ENCODE data around the gene LMCD1.

The LMCD1 gene

GRCh38 chr3:8484409-8485140 is 17.0 kb upstream of the LMCD1 start:
- DNase-seq (ENCODE audit: low spot score), result no peak

DNA sequence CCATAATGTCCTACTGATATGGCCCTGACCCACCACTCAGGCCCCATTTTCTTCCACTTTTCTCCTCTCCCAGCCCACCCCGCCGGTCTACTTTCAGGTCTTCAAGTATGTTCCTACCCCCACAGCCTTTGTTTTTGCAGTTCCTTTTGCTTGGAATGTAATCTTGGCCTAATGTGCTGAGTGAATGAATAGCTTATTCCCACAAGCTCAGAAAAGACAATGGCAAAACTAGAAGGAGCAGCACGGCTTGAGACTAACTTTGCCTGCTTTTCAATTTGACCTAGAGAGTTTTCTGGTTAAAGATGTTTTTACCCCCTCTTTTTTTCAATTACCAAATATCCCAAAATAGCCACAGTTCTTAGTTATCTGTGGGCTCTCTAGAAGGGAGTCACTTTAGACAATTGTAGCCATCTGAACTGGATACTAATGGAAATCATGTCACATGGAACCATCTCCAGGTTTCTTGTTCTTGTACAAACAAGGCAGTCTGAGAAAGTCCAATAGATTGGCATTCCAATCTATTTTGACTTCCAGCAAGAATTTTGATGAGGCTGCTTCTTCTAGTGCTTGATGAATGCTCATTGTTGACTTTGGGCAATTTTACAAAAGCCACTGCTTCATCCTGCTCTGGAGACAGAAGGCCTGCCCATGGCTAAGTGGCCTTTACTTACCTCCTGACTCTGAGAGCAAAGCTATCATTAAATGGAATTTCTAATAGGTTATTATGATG is 16.3 kb upstream of the LMCD1 start:
- DNase-seq (ENCODE audit: low spot score), result no peak

GRCh38 chr3:8485943-8486342 is 15.7 kb upstream of the LMCD1 start:
- no peak for DNase-seq (ENCODE audit: low spot score)

DNA sequence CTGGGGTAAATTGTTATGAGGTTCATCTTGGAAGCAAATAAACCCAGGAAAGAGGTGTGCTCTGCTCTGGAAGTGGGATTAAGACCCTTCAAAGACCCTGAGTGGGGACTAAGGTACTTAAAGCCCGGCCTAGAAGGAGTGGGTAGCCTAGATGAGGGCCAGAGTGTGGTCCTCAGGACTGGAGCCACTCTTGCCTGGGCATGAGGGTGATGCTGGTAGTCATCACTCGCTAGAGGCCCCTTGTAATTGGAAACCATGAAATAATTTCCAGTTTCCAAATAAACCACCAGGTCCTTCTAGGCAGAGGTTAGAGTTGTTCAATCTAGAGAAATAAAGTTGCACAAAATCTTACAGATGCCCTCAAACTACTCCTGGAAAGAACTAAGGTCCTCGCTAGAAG is 15.2 kb upstream of the LMCD1 start:
- no peak for DNase-seq (ENCODE audit: low spot score)

DNA sequence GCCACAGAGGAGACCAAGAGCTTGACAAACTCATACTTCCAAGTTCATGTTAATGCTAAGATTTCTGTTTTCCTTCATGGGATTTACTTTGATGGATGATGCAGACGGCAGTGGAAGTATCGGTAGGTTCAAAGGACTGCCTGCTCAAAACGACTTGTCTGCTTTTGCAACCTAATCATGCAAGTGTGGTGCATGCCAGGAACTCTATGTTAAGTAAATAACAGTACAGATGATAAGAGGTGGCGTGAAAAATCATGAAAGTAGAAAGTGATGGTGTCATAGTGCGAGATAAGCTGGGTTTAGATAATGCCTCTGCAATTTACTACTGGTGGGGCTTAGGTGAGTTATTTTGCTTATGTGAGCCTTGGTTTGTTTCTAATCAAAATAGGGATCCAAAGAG is 14.7 kb upstream of the LMCD1 start:
- peak; percentile 76 for DNase-seq (ENCODE audit: low spot score)

GRCh38 chr3:8488411-8488810 is 13.2 kb upstream of the LMCD1 start:
- DNase-seq (ENCODE audit: low spot score), result no peak

GRCh38 chr3:8488877-8489276 is 12.7 kb upstream of the LMCD1 start:
- no peak for DNase-seq (ENCODE audit: low spot score)

DNA sequence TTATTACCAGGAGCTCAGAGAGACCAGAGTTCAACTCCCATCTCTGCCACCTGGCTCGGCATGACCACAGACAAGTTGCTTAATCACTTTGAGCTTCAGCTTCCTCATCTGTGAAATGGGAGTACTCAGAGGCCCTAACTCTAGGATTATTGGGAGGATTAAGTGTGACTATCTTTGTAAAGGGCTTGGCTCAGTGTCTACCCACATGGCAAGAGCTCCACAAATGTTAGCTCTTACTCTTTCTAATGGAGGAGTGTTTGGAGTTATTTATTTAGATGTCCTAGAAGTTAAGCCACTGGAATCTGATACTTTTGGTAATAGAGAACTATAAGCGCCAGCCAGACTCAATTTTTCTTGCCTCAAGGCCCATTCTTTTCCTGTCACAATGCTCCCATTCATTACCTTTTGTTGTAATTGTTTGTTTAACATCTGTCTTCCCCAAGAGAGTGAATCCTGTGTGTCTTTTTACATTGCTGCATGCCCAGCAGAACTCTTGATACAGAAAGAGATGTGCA is 12.3 kb upstream of the LMCD1 start:
- no peak for DNase-seq (ENCODE audit: low spot score)

DNA sequence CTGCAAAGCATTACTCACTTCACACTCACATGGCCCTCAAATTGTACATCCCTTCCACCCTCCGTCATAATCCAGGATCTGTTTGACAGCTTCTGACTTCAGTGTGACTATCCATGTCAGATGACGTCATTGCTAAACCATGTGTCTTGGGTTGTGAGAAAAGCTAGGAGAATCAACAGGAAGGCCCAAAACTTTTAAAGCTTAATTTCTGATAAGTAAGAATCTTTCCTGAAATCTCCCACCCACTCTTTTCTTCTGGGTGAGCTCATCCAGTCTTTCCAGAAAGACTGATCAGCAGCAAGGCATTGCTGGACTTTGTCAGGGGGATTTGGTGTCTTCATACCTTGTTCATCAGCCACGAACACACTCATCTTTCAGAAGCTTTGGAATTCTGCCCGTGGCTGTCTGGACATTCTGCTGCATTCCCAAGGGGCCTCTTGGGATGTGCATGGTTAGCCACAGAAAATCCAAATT is 11.5 kb upstream of the LMCD1 start:
- DNase-seq (ENCODE audit: low spot score), result no peak

GRCh38 chr3:8491271-8492144 is 10.1 kb upstream of the LMCD1 start:
- DNase-seq (ENCODE audit: low spot score), result no peak

DNA sequence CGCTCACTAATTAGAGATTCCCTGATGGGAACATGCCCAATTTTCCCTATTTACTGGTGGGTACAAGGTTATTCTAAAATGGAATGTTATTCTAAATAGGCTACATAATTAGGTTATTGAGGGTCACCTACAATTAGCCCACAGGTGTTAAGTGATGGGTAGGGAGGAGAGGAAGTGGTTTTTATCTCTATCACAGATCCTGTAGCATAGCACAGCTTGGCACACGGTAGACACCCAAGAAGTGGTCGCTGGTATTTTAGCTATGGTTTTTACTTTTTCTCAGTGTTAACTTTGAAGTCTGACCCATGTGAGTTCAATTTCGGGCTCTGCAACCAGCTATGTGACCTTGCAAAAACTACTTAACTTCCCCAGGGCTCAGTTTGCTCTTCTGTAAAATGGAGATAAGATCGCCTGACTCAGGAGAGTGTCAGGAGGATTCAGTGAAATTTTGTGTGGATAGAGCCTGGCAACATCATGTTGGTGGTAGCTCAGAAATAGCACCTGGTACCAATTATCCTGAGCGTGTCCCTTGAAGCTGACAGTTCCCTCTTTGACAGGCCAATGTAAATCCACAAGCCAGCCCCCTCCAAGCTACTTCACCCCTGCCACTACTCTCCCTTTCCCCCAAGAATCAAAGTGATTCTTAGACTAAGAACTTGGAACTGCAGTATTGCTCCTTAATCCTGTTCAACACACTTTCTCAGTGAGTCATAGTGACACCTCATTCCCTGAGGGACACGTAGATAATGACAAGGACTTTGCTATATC is 8.7 kb upstream of the LMCD1 start:
- DNase-seq (ENCODE audit: low spot score), result no peak

DNA sequence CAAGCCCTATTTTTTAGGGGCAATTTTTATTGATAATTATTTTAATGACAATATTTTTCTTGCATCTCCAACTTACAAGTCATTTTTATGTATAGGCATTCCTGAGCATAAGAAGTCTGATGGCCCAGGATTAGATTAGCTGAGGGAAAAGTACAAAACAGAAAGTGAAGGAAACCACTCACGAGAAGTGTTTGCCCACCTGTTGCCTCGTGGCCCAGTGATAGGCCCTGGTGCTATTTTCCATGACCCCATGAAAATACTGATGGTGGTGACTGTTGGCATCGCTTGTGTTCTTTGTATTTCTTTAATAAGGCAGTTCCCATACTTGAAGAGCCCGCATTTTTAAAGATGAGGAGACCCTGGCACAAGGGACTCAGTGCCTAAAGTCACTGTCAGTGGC is 7.9 kb upstream of the LMCD1 start:
- DNase-seq (ENCODE audit: low spot score), result no peak

GRCh38 chr3:8494327-8494726 is 7.3 kb upstream of the LMCD1 start:
- DNase-seq (ENCODE audit: low spot score), result no peak

GRCh38 chr3:8497582-8497981 is 4.0 kb upstream of the LMCD1 start:
- no peak for DNase-seq (ENCODE audit: low spot score)

- no peak for DNase-seq (ENCODE audit: low spot score)
These were observed 2.4 kb upstream of the LMCD1 start for GRCh38 chr3:8499181-8499611.

DNA sequence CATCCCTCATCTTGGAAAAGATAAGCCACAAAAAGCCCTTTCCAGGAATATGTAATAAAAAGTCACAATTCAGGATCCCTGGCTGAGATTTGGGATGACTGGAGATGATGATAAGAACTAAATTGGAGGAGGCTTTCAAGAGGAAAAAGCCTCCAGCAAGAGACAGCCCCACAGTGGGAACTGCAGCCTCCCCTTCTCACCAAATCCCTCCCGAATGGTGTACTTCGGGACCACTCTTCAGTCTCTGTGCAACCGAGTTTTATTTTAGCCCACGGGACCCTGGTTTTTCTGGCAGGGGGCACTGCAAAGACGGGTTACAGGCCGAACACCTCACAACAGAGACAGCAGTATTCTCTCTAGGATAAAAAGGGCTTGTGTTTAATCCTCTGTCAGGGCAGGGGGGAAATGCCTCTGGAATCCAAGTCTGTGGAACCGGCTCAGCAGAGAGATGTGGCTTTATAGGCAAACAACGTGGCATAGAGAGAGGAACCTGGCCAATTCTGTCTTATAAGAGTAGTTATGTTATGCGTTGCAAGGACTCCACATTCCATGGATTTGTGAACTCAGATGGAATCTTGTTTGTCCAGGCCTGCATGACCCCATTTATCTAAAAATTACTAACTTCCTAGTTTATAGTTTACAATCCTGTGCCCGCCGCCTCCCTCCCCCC is 1.2 kb upstream of the LMCD1 start:
- DNase-seq (ENCODE audit: low spot score), result no peak

- DNase-seq (ENCODE audit: low spot score), result no peak
These were observed 643 bp upstream of the LMCD1 start for GRCh38 chr3:8500989-8501370.

- DNase-seq (ENCODE audit: low spot score), result no peak
These were observed 1.8 kb downstream of the LMCD1 start for GRCh38 chr3:8503461-8503860.

DNA sequence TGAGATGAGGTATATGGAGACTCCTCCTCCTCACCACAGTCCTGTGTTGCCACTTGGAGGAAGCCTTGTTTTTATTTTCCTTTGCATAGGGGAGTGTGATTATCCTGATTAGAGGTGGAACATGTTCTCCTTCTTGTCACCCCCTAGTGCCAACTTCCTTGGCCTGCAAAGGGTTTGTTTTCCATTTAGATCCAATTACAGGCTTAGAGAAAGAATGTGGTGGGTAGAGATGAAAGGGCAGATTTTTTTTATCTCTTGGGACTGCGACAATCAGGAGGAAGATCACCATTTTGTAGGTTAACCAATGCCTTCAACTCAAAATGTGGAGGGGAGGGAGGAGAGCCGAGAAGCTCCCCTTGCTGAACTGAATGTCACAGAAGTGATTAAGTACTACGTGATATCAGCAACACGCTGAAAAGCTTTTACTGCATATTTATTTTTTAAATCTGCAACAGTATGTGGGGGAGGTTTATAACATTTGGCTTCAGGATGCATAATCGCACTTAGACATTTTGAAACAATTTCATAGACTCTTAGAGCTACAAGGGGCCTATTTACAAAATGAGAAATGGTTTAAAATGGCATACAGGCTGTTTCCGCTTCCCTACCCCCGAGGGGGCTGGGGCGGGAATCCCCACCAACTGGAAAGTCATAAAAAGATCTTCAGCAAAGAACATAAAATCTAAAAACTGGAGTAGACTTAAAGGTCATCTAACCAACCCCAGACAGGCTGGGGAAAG is 2.4 kb downstream of the LMCD1 start:
- DNase-seq (ENCODE audit: low spot score), result no peak

DNA sequence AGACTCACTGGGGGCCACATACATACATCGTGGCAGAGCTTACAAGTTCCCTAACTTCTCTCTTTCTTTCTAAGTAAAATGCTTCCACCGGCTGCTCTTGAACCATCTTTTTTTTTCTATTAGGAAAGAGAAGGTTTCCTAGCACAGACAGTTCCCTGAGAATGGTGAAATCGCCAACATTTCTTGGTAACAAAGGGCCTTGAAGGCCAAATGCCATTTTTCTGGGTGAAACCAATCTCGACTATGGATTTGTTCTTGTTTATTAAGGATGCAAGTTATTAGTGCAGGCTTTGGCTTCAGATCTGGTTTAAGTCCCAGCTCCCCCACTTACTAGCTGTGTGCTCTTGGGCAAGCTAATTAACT is 3.0 kb downstream of the LMCD1 start:
- no peak for DNase-seq (ENCODE audit: low spot score)

DNA sequence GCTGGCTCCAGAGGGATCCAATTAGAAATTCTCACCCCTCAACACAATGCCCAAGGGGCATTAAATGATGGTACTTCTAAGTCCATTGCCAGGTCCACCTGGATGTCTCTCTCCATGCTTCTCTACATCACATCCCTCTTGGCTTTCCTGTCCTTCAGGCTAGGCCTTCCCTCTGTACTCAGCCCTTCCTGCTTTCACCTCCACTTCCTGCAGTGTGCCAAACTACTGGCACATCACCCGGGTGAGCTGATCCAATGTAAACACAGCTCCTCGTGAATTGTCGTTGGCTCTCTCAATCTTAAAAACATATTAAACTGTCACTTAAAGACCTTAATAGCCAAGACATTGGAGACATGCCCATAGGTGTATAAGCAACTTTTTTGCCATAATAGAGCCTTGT is 4.0 kb downstream of the LMCD1 start:
- no peak for DNase-seq (ENCODE audit: low spot score)

Measured in HuH-7 (cell line).